ENCODE measurements around the gene C17orf67.

Gene C17orf67

DNA sequence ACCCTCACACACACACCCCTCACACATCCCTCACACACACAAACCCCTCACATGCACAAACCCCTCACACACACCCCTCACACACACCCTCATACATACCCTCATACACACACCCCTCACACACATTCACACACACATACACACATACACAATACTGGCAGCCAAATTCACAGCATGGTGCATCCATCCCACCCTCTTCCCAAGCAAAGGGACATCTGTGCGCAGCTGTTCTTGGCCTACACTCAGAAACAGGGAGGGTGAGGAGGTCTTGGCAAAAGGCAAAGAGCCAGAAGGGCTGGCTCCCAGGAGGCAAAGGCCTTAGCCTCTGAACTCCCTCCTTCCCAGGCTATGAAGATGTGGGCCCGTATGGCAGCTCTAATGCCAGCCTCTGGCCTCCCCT is 23.4 kb downstream of the C17orf67 start:
- DNase-seq (ENCODE audit: low read depth, low spot score), result no peak
- no peak overlapping the region for H3K4me3 ChIP-seq (ENCODE audit: low read depth, low read length)
- no peak for TF ChIP-seq CTCF (IDR thresholded peaks at IDR 0.05; ENCODE audit: low read depth, low read length)
- in situ Hi-C loops (cut with HindIII; ENCODE audit: low sequenced_read_pairs), result no loop called here

- DNase-seq (ENCODE audit: low read depth, low spot score), result no peak
- no peak overlapping the region for H3K4me3 ChIP-seq (ENCODE audit: low read depth, low read length)
- no peak for TF ChIP-seq CTCF (IDR thresholded peaks at IDR 0.05; ENCODE audit: low read depth, low read length)
Observed at GRCh38 chr17:56809820-56810179, 23.9 kb downstream of the C17orf67 start.

DNA sequence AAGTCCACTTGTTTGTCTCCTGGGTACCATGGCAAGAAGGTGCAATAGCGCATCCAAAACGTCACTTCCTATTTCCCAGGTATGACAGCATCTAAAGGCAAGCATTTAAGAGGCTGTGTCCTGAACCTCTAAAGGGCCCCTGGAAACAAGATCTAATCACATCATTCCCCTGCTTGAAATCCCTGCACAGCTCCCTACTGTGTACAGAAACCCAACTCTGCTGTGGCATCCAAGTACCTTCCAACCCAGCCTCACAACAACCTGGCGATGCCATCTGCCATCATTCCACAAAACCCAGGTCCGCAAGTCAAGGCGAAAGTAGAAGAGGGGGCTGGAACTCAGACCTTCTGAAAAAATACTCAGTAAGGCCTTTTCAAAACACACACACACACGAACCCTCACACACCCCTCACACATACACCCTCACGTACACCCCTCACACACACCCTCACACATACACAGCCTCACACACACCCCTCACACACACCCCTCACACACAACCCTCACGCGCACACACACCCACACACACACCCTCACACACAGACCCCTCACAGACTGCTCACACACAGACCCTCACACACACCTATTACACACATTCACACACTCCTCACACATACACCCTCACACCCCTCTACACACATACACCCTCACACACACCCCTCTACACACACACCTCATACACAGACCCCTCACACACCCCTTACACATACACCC is 24.5 kb downstream of the C17orf67 start:
- H3K4me3 ChIP-seq (ENCODE audit: low read depth, low read length), result no peak overlapping the region
- TF ChIP-seq CTCF (IDR thresholded peaks at IDR 0.05; ENCODE audit: low read depth, low read length), result no peak
- no peak for DNase-seq (ENCODE audit: low read depth, low spot score)
- in situ Hi-C loops (cut with HindIII; ENCODE audit: low sequenced_read_pairs), result no loop called here

More at GRCh38 chr17:56809820-56810179, 23.9 kb downstream of the C17orf67 start:
- in situ Hi-C loops (cut with HindIII; ENCODE audit: low sequenced_read_pairs), result no loop called here

DNA sequence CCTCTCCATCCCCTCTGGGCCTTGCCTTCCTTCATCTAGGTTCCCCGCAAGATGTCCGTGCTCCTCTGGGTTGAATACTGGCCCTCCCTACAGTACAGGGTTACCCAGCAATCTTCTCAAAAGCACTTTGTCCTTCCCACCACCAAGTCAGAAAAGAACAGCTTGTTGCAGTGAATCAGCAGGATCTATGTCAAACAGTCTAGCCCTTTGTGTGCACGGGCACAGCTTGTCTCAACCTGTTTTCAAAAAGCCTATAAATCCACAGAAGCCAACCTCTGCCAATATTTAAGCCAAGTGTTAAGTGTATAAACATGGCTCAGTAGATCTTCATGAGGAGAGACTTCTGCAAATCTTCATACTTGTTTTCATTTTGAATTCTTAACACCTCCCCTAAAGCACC is 25.2 kb downstream of the C17orf67 start:
- no peak overlapping the region for H3K4me3 ChIP-seq (ENCODE audit: low read depth, low read length)
- no peak for DNase-seq (ENCODE audit: low read depth, low spot score)
- in situ Hi-C loops (cut with HindIII; ENCODE audit: low sequenced_read_pairs), result no loop called here
- no peak for TF ChIP-seq CTCF (IDR thresholded peaks at IDR 0.05; ENCODE audit: low read depth, low read length)

DNA sequence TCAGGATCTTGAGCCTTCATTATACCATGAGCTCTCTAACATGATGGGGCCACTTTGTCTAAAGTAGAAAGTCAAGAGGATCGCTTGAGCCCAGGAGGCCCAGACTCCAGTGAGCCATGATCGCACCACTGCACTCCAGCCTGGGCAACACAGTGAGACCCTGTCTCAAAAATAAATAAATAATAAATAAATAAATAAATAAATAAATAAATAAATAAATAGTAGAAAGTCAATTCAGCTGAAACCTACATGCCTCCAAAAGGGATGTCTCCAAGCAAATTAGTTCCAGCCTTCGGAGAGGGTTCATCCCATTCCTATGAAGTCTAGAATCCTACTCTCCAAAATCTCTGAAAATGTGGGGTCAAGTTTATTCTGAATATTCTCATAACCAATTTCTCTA is 26.0 kb downstream of the C17orf67 start:
- in situ Hi-C loops (cut with HindIII; ENCODE audit: low sequenced_read_pairs), result no loop called here
- no peak overlapping the region for H3K4me3 ChIP-seq (ENCODE audit: low read depth, low read length)
- TF ChIP-seq CTCF (IDR thresholded peaks at IDR 0.05; ENCODE audit: low read depth, low read length), result no peak
- DNase-seq (ENCODE audit: low read depth, low spot score), result no peak

DNA sequence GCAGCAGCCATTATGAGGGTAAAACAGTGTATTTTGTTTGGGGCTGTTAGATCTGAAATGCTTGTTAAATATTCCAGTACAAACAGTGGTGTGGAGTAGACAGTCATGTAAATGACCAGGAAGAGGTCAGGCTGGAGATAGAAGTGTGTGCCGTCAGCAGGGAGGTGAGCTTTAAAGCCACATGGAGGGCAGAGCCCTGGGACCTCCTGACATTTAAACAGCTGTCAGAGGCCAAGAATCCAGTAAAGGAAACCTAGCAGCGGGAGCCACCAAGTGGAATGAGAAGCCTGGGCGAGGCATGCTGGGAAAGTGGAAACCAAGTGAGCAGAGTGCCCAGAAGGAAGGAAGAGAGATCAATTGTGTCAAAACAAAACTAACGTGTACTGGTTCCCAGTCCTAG is 26.8 kb downstream of the C17orf67 start:
- in situ Hi-C loops (cut with HindIII; ENCODE audit: low sequenced_read_pairs), result no loop called here
- no peak overlapping the region for H3K4me3 ChIP-seq (ENCODE audit: low read depth, low read length)
- TF ChIP-seq CTCF (IDR thresholded peaks at IDR 0.05; ENCODE audit: low read depth, low read length), result no peak
- DNase-seq (ENCODE audit: low read depth, low spot score), result no peak

Measured in astrocyte of the spinal cord (primary cell).